IMR-90 (cell line): ENCODE results near the gene GABRB2.

Experiments used
- BHLHE40 ChIP-seq: fragments of 150-350 bp; IDR thresholded peaks from 2 replicates; pipeline ENCODE4 v1.6.1; 2016; ENCODE audit warnings: mild to moderate bottlenecking, low read depth, low read length
- CEBPB ChIP-seq: IDR thresholded peaks from 2 replicates; pipeline ENCODE4 v1.6.1; 2012; ENCODE audit warnings: low read depth, low read length, improper control_type of control experiment
- CTCF ChIP-seq: conservative IDR thresholded peaks from 2 replicates; pipeline ENCODE4 v1.5.1; 2012; ENCODE audit warnings: mild to moderate bottlenecking, low read depth, low read length, improper control_type of control experiment
- ELK1 ChIP-seq: fragments of 150-350 bp; IDR thresholded peaks from 2 replicates; pipeline ENCODE4 v1.6.1; 2016; ENCODE audit warnings: low read depth, mild to moderate bottlenecking, low read length, moderate library complexity, borderline replicate concordance
- MAFK ChIP-seq: IDR thresholded peaks from 2 replicates; pipeline ENCODE4 v1.6.1; 2012; ENCODE audit warnings: low read depth, low read length, improper control_type of control experiment
- POLR2A ChIP-seq: IDR thresholded peaks from 2 replicates; pipeline ENCODE4 v1.6.1; 2012; ENCODE audit warnings: mild to moderate bottlenecking, low read depth, low read length
- RAD21 ChIP-seq: IDR thresholded peaks from 2 replicates; pipeline ENCODE4 v1.6.1; 2012; ENCODE audit warnings: low read length, improper control_type of control experiment
- RCOR1 ChIP-seq: IDR thresholded peaks from 2 replicates; pipeline ENCODE4 v1.6.1; 2012; ENCODE audit warnings: mild to moderate bottlenecking, low read length, improper control_type of control experiment; ENCODE audit not compliant: insufficient replicate concordance
- SMC3 ChIP-seq: fragments of 150-350 bp; IDR thresholded peaks from 2 replicates; pipeline ENCODE4 v1.6.1; 2016; ENCODE audit warnings: low read depth, mild to moderate bottlenecking, antibody characterized with exemption, low read length, moderate library complexity
- USF2 ChIP-seq: fragments of 150-350 bp; IDR thresholded peaks from 2 replicates; pipeline ENCODE4 v1.6.1; 2017; ENCODE audit warnings: mild to moderate bottlenecking, antibody characterized with exemption, low read length, low read depth

DNA sequence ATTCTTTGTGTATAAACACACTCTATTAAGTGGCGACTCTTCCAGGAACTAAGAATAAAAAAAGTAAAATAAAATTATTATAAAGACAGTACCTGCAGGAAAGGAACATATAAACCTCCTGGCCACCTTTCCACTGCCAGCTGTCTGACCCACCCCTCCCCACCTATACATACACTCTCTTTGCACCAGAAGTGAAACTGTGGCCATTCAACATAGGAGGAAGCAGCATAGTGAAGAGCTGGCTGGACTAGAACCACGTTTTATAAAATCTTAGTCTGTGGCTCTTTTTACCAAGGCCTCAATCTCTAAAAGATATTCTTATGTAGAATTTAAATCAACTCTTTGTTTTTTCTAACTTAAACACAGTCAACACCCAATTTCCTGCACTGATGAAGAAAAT lies 289.6 kb downstream of the GABRB2 start:
- TF ChIP-seq CTCF (no peak), BHLHE40 (no peak), POLR2A (no peak), USF2 (no peak), RAD21 (no peak), ELK1 (no peak), SMC3 (no peak), CEBPB (no peak), MAFK (no peak), RCOR1 (no peak)
